NCI-H128 (cell line): Measurements from ENCODE around the gene RLF.

Source experiments
- DNase-seq: peaks from one replicate; lab custom pipeline; 2025; ENCODE audit not compliant: unreplicated experiment; lab: John Stamatoyannopoulos, UW

RLF gene

GRCh38 chr1:40226192-40226591 lies 65.0 kb downstream of the RLF start:
- no peak for DNase-seq

GRCh38 chr1:40232444-40232843 lies 71.3 kb downstream of the RLF start:
- DNase-seq: no peak

GRCh38 chr1:40239626-40240025 lies 78.4 kb downstream of the RLF start:
- no peak for DNase-seq

GRCh38 chr1:40240390-40240789 lies 79.2 kb downstream of the RLF start:
- DNase-seq: no peak

- DNase-seq: no peak
These were observed 80.2 kb downstream of the RLF start for GRCh38 chr1:40241362-40241761.

- no peak for DNase-seq
These were observed 82.2 kb downstream of the RLF start for GRCh38 chr1:40243351-40243750.

GRCh38 chr1:40244138-40244744 lies 83.1 kb downstream of the RLF start:
- no peak for DNase-seq

- no peak for DNase-seq
These were observed 84.5 kb downstream of the RLF start for GRCh38 chr1:40245686-40246085.

- no peak for DNase-seq
These were observed 86.5 kb downstream of the RLF start, which contains the start of gene TMCO2 for GRCh38 chr1:40247655-40248054. Gene TMCO2 (plus strand): TSS chr1:40247937. CDS start chr1:40247994, 57 bp downstream.

- DNase-seq: no peak
These were observed 87.2 kb downstream of the RLF start for GRCh38 chr1:40248412-40248811.

- no peak for DNase-seq
These were observed 90.3 kb downstream of the RLF start for GRCh38 chr1:40251456-40251855.

GRCh38 chr1:40252601-40253000 lies 91.4 kb downstream of the RLF start:
- no peak for DNase-seq

- DNase-seq: no peak
These were observed 94.0 kb downstream of the RLF start for GRCh38 chr1:40255231-40255630.

- no peak for DNase-seq
These were observed 95.4 kb downstream of the RLF start for GRCh38 chr1:40256401-40257084.

GRCh38 chr1:40257313-40257687 lies 96.1 kb downstream of the RLF start:
- DNase-seq: peak; percentile 83

GRCh38 chr1:40257688-40258444 lies 96.7 kb downstream of the RLF start, which contains the start of gene ZMPSTE24:
Gene ZMPSTE24 (plus strand): TSS chr1:40258236. CDS start chr1:40258272, 36 bp downstream.
- peak; percentile 95 for DNase-seq

- no peak for DNase-seq
These were observed 97.2 kb downstream of the RLF start for GRCh38 chr1:40258445-40258769.

- no peak for DNase-seq
These were observed 103.2 kb downstream of the RLF start for GRCh38 chr1:40264354-40264781.

GRCh38 chr1:40265298-40265697 lies 104.1 kb downstream of the RLF start:
- DNase-seq: no peak

- no peak for DNase-seq
These were observed 104.7 kb downstream of the RLF start for GRCh38 chr1:40265919-40266318.

- no peak for DNase-seq
These were observed 105.8 kb downstream of the RLF start for GRCh38 chr1:40266786-40267535.
